Transverse colon (tissue), 3 donors: ENCODE data around the gene HOXB9.

Experiments used
- EP300 ChIP-seq: sonication (generic); formaldehyde crosslinking; IDR thresholded peaks from one replicate; pipeline ENCODE4 v1.6.1; 2017; ENCODE audit warnings: antibody characterized with exemption, low read depth
- POLR2A ChIP-seq: fragments of 450-650 bp; IDR thresholded peaks from one replicate; pipeline ENCODE4 v1.6.1; 2016; ENCODE audit warnings: antibody characterized with exemption, mild to moderate bottlenecking, moderate library complexity
- TF ChIP-seq, protein P1 (sequence below), 5 experiments: fragments of 200-600 bp in 3 of 5; fragments of 450-650 bp in 2 of 5; sonication (generic) in 3 of 5; IDR thresholded peaks; 1 replicate in 2 of 5; 2 replicates in 3 of 5; pipeline ENCODE4 v1.5.1; 2016 to 2017; ENCODE audit warnings: antibody characterized with exemption in 5 of 5, inconsistent platforms in 3 of 5, mild to moderate bottlenecking in 2 of 5, moderate library complexity in 1 of 5

DNA sequence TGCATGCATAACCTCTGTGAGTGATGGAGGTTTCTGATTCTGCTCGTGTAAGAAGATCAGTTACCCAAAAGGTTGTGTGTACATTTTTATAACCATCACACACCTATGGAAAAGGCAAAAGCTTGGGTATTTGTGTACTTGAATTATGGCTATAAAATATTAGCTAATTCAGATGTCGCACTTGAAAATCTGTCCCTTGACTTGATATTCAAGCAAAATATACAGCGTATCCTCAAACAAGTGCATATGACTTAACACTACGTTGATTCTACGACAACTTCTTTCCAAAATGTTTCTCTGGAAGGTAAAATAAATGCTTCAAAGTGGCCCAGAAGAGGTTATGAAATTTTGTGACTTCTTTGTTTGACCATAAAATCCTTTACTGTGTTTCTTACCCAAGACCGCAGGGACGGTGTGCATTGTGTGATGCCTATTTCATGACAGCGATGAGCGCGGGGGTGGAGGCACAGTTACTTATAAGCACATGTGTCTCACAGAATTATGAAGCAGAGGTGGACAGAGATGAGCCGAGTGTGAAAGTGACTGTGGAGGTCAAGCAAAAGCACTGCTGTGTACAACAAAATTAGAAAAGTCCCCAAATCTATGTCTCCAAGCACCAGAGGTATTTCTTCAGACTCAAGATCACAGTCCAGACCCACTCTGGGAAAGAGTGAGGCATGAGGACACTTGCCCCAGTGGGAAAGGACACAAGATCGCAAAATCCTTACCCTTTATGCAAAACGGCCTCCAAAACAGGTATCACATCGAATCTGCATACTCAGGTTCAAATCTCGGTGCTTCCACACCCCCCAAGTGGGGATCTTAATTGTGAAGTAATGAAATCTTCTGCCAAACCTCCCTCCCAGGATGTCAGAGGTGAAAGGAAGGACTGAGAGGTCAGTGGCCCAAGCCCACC, 4.1 kb upstream of the HOXB9 start:
- TF ChIP-seq POLR2A (no peak), EP300 (no peak)
- TF ChIP-seq, protein P1, sequence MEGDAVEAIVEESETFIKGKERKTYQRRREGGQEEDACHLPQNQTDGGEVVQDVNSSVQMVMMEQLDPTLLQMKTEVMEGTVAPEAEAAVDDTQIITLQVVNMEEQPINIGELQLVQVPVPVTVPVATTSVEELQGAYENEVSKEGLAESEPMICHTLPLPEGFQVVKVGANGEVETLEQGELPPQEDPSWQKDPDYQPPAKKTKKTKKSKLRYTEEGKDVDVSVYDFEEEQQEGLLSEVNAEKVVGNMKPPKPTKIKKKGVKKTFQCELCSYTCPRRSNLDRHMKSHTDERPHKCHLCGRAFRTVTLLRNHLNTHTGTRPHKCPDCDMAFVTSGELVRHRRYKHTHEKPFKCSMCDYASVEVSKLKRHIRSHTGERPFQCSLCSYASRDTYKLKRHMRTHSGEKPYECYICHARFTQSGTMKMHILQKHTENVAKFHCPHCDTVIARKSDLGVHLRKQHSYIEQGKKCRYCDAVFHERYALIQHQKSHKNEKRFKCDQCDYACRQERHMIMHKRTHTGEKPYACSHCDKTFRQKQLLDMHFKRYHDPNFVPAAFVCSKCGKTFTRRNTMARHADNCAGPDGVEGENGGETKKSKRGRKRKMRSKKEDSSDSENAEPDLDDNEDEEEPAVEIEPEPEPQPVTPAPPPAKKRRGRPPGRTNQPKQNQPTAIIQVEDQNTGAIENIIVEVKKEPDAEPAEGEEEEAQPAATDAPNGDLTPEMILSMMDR (IDR thresholded peaks at IDR 0.05): no peak
